ENCODE measurements around the gene PRKCD.

DNA sequence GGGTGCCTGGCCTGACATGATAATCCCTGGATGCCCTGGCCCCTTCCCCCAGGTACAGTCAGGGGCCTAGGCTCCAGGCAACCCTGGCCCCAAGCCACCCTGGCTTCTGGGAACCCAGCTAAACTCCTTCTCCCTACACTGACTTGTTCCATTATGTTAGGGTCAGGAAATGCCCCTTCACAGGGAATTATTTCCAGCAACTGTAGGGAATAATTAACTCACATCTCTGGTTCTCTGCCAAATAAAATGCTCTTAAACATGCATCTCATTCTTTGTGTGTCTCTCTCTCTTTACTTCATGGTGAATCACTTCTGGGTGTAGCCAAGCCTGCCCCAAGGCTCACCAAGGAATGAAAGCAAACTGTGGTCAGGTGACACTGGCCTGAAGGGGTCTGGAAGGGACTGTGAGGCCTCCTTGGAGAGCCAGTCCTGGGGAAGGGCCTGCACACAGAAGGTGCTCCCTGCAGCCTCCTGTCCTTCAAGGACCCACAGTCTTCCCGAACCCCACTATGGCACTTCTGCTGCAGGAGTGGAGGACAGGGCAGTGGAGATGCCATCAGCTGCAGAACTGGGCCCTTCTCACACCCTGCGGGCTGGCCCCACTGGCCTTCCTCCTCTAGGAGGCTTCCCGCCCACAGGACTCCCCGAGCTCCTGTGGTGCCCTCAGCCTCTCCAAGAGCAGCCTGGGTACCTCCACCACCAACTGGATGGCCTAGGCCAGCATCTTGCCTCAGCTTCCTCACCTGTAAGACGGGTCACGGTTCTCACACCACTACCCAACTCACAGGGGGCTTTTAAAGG, 77.2 kb downstream of the PRKCD start:
- TF ChIP-seq, protein P1, sequence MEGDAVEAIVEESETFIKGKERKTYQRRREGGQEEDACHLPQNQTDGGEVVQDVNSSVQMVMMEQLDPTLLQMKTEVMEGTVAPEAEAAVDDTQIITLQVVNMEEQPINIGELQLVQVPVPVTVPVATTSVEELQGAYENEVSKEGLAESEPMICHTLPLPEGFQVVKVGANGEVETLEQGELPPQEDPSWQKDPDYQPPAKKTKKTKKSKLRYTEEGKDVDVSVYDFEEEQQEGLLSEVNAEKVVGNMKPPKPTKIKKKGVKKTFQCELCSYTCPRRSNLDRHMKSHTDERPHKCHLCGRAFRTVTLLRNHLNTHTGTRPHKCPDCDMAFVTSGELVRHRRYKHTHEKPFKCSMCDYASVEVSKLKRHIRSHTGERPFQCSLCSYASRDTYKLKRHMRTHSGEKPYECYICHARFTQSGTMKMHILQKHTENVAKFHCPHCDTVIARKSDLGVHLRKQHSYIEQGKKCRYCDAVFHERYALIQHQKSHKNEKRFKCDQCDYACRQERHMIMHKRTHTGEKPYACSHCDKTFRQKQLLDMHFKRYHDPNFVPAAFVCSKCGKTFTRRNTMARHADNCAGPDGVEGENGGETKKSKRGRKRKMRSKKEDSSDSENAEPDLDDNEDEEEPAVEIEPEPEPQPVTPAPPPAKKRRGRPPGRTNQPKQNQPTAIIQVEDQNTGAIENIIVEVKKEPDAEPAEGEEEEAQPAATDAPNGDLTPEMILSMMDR (IDR thresholded peaks at IDR 0.05), result no peak
- no peak for TF ChIP-seq POLR2A (IDR thresholded peaks at IDR 0.05)
